ENCODE data around the gene CTNNA1. TPM values are rescaled to one million over a fixed set of nuclear protein-coding genes. Genes with fewer than 3 reads are reported as not detected.

CTNNA1 gene
- total RNA-seq, 3 donors from 2014 or later, result 347 to 457 (median 380) TPM

DNA sequence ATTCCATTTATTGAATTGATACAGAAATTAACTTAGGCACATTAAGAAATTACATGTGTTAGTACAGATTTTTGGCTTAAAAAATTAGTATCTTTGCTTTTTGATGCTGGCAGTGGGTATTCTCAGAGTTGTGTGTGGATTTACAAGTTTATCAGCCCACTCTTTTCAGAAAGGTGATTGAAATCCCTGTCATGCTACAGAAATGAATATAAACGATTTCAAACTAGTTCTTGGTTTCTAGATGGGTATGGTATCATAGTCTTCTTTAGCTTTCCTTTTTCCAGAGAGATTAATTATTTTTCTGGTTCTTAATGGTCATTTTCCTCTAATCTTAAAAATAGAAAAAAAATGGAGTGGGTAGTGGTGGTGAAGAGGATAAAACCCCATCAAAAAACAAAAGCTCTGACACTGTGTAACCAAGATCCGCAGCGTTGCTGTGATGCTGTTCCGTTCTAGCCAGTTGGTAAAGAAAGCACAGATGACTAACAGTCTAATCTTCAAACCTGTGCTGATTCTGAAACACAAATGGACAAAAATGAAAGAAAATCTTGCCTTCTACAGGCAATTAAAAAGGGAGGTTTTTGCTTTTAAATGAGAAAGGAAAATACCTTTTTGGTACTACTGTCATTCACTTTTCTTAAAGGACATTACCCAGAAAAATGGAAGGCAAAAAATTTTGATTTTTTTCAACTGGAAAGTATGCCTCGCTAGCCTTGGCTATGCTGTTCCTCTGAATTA is 116.7 kb downstream of the CTNNA1 start:
- Histone ChIP-seq H3K4me3 (no peak overlapping the region), H3K9me3 (no peaks in the 10 kb centered on the region), H3K36me3 (ENCODE audit: low read depth) (no peaks in the 10 kb centered on the region), H3K4me1 (ENCODE audit: low read depth) (no peaks in the 10 kb centered on the region)
- ATAC-seq (no peak), DNase-seq (no peak)
- TF ChIP-seq, protein P1, sequence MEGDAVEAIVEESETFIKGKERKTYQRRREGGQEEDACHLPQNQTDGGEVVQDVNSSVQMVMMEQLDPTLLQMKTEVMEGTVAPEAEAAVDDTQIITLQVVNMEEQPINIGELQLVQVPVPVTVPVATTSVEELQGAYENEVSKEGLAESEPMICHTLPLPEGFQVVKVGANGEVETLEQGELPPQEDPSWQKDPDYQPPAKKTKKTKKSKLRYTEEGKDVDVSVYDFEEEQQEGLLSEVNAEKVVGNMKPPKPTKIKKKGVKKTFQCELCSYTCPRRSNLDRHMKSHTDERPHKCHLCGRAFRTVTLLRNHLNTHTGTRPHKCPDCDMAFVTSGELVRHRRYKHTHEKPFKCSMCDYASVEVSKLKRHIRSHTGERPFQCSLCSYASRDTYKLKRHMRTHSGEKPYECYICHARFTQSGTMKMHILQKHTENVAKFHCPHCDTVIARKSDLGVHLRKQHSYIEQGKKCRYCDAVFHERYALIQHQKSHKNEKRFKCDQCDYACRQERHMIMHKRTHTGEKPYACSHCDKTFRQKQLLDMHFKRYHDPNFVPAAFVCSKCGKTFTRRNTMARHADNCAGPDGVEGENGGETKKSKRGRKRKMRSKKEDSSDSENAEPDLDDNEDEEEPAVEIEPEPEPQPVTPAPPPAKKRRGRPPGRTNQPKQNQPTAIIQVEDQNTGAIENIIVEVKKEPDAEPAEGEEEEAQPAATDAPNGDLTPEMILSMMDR (IDR thresholded peaks at IDR 0.05), result no peak
- intact Hi-C loops (cut with DNase I, micrococcal nuclease), result no loop called here

GRCh38 chr5:138870611-138871010 is 117.4 kb downstream of the CTNNA1 start:
- Histone ChIP-seq H3K9me3 (no peaks in the 10 kb centered on the region), H3K36me3 (ENCODE audit: low read depth) (no peaks in the 10 kb centered on the region), H3K4me1 (ENCODE audit: low read depth) (no peaks in the 10 kb centered on the region), H3K4me3 (no peak overlapping the region)
- DNase-seq, result no peak
- intact Hi-C loops (cut with DNase I, micrococcal nuclease), result no loop called here
- TF ChIP-seq, protein P1 (IDR thresholded peaks at IDR 0.05), result no peak
- no peak for ATAC-seq

DNA sequence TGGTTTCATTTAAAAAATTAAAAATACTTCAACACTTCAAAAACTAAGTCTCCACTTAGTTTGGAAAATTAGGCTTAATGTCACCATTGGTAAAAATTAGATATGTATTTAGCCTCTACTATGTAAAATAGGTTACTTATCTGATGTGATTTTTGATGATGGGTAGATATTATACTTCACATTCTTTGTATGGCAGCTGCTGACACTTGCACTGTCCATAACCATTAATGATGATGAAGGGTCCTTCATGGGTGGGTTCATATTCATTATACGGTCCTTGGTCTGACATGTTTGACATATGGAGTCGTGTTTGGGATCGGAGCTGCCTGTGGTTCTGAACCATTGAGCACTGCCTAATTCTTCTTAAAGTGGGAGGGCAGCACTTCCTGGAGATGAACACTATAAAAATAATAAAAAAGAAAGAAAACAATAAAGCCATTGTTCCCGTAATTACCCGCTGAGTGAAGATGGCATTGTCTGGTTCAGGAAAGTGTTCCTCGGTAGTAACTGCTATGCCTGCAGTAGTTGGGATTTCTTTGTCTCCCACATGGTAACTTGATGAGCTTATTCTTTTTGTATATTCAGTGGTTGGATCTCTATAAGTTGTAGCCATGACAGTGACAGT is 119.7 kb downstream of the CTNNA1 start:
- intact Hi-C loops (cut with DNase I, micrococcal nuclease), result no loop called here
- H3K9me3 ChIP-seq, result no peaks in the 10 kb centered on the region
- H3K4me3 ChIP-seq, result no peak overlapping the region
- TF ChIP-seq, protein P1 (IDR thresholded peaks at IDR 0.05), result no peak
- DNase-seq, result no peak
- no peak for ATAC-seq
- H3K36me3 ChIP-seq (ENCODE audit: low read depth), result no peaks in the 10 kb centered on the region
- no peaks in the 10 kb centered on the region for H3K4me1 ChIP-seq (ENCODE audit: low read depth)

- intact Hi-C loops (cut with DNase I, micrococcal nuclease), result no loop called here
- H3K4me3 ChIP-seq, result no peak overlapping the region
- H3K36me3 ChIP-seq (ENCODE audit: low read depth), result no peaks in the 10 kb centered on the region
- H3K4me1 ChIP-seq (ENCODE audit: low read depth), result no peaks in the 10 kb centered on the region
- no peak for DNase-seq
- no peaks in the 10 kb centered on the region for H3K9me3 ChIP-seq
- TF ChIP-seq, protein P1 (IDR thresholded peaks at IDR 0.05), result no peak
- ATAC-seq, result no peak
These were observed 120.4 kb downstream of the CTNNA1 start for GRCh38 chr5:138873466-138874221.

- ATAC-seq (no peak), DNase-seq (no peak)
- H3K4me3 ChIP-seq, result no peak overlapping the region
- no peaks in the 10 kb centered on the region for H3K36me3 ChIP-seq (ENCODE audit: low read depth)
- TF ChIP-seq, protein P1 (IDR thresholded peaks at IDR 0.05), result no peak
- H3K4me1 ChIP-seq (ENCODE audit: low read depth), result no peaks in the 10 kb centered on the region
- intact Hi-C loops (cut with DNase I, micrococcal nuclease), result no loop called here
- no peaks in the 10 kb centered on the region for H3K9me3 ChIP-seq
These were observed 121.0 kb downstream of the CTNNA1 start for GRCh38 chr5:138874241-138874640.

Measured in mucosa of descending colon (tissue), 3 donors.